Measurements from ENCODE around the gene SHC4. TPM values are rescaled to one million over a fixed set of nuclear protein-coding genes. Genes with fewer than 3 reads are reported as not detected.

SHC4 gene
- total RNA-seq, 1 donor from 2014 or later = not detected

GRCh38 chr15:48834756-48835155 is 129.0 kb downstream of the SHC4 start:
- no peak for ATAC-seq

DNA sequence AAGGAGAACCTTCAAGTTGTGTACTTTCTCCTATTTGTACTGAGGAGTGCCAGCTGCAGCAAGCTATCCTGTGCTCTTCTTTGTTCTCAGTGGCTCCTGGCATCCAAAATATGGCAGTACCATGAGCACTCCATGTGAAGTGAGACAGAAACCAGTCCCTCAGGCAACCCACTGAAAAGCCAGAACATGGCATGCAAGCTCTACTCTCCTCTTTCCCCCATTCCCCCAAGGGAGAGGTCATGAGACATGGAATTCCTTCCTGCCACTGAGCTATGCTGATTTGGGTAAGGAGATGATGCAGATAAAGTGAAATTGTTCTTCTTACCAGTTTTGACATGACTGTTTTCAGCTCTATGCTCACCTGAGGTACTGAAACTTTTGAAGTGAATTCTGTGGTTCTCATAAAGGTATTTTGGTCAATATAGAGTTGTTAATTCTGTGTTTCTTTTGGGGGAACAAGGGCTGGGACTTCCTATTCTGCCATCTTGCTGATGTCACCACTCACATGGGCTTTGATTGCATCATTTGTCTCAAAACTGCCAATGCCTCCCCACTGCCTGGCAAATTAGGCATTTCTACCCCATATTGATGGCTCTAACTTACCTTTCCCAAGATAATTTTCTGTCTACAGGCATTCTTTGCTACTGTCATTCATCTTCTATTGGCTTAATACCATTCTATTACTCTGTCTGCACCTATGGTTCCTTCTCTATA is 130.0 kb downstream of the SHC4 start:
- no peak for ATAC-seq

- ATAC-seq = no peak
Observed at GRCh38 chr15:48832648-48833047, 131.1 kb downstream of the SHC4 start.

DNA sequence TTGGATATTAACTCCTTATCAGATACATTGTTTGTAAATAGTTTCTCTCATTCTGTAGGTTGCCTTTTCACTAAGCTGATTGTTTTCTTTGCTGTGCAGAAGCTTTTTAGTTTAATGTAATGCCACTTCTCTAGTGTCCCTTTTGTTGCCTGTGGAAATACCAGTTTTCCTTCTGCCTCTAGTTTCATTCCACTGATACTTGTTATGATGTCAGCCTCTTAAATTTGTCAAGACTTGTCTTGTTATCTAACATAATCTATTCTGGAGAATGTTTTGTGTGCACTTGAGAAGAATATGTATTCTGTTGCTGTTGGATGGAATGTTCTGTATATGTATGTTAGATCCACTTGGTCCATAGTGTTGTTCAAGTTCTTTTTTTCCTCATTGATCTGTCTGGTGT is 134.8 kb downstream of the SHC4 start:
- ATAC-seq = no peak

GRCh38 chr15:48828471-48828870 is 135.2 kb downstream of the SHC4 start:
- ATAC-seq = no peak

GRCh38 chr15:48825075-48825474 is 138.6 kb downstream of the SHC4 start:
- no peak for ATAC-seq

DNA sequence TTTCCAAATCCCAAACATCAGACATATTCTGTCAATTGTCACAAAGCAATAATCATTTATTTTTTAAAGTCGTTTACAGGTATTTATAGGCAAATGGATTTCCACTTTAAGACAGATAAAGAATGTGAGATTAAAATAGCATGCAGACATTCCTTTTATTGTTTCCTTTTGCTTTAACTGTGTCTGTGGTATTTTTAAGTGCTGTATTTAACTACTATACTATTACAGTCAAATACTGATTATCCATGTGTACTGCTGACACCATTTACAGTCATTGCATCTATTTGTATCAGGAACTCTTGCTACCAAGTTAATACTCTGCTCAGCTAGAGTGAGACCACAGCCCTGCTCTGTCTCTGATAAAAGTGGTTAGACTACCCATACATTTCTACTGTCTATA is 140.0 kb downstream of the SHC4 start:
- ATAC-seq = no peak

GRCh38 chr15:48823237-48823636 is 140.5 kb downstream of the SHC4 start:
- no peak for ATAC-seq

- no peak for ATAC-seq
Observed at GRCh38 chr15:48814286-48814685, 149.4 kb downstream of the SHC4 start.

GRCh38 chr15:48811325-48811958 is 152.3 kb downstream of the SHC4 start:
- no peak for ATAC-seq

- peak; percentile 100 for ATAC-seq
Observed at GRCh38 chr15:48810414-48811324, 153.1 kb downstream of the SHC4 start, which contains the start of gene CEP152. Gene CEP152, minus strand, starts transcription at chr15:48811069. Its CDS starts 5,420 bp downstream, at chr15:48805649.

- no peak for ATAC-seq
Observed at GRCh38 chr15:48806151-48806550, 157.6 kb downstream of the SHC4 start.

- no peak for ATAC-seq
Observed at GRCh38 chr15:48805591-48805990, 158.1 kb downstream of the SHC4 start.

DNA sequence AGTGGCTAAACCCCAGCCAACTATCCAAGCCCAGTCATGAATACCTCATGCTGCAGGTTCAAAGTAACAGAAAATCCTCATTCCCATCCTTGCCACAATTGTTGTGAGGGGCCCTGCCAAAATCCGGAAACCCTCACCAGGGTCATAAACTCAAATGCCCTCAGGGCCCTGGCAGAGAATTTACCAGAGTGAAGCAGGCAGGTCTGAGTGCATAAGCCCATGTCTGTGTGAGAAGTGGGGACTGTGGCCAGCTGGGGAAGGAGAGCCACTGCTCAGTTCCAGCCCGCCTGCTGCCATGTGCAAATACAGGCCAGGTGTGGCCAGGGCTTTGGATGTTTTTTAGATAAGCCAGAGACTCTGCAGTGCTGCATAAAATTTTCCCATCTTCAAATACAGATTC is 159.8 kb downstream of the SHC4 start:
- ATAC-seq = no peak

- peak; percentile 53 for ATAC-seq
Observed at GRCh38 chr15:48802867-48803266, 160.9 kb downstream of the SHC4 start.

- ATAC-seq = no peak
Observed at GRCh38 chr15:48802257-48802656, 161.5 kb downstream of the SHC4 start.

GRCh38 chr15:48800811-48801455 is 162.8 kb downstream of the SHC4 start:
- ATAC-seq = no peak

- ATAC-seq = no peak
Observed at GRCh38 chr15:48800245-48800644, 163.5 kb downstream of the SHC4 start.

GRCh38 chr15:48798319-48798718 is 165.4 kb downstream of the SHC4 start:
- no peak for ATAC-seq

DNA sequence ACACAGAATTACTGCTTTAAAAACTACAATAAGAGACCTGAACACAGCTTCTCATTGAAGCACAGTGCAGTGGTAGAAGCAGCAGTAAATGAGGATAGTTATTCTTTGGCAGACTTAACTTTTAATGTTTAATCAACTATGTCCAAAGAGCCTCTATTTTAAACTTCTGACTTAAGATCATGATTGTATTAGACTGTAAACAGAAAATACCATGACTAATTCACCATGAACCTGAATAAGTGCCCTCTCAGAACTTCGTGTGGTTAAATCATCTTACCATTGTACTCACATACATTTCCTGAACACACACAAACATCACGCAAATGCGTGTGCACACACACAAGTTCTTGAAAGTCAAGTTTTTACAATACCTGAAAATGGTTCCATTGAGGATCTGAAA is 166.8 kb downstream of the SHC4 start:
- ATAC-seq = no peak

DNA sequence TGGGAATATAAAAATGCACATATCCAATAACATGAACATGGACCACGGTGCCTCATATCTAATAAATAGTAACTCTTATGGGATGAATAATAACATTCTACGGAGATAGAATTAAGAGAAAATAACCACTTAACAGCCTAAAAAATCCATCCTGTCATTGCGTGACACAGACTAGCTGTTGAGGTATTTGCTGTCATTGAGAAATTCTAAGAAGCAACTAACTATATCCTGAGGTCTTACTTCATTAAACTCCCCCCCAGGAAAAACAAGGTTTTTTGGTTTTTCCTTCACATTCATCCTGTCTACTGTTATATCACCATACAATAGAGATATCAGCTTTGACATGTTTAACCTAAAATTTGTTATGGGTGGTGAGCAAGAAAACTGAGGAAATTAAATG is 167.2 kb downstream of the SHC4 start:
- ATAC-seq = no peak

GRCh38 chr15:48795901-48796300 is 167.8 kb downstream of the SHC4 start:
- no peak for ATAC-seq

GRCh38 chr15:48794697-48795134 is 169.0 kb downstream of the SHC4 start:
- peak; percentile 77 for ATAC-seq

All from esophagus mucosa (tissue), 1 donor.